RPMI8226 (cell line): ENCODE results near the gene ISLR.
A peak's percentile ranks its signal among the peaks of the same experiment; 100 is the strongest.
"Not testable (repeated sequence)": the region's sequence is repeated elsewhere in the genome, so short reads cannot be mapped to it uniquely, and the experiment has no call there.

Experiments
- DNase-seq: peaks from one replicate; pipeline ENCODE4 v3.0.0-alpha.2; 2015

Gene ISLR

GRCh38 chr15:74137537-74137894, 36.0 kb upstream of the ISLR start:
- DNase-seq: no peak

GRCh38 chr15:74138642-74139041, 34.9 kb upstream of the ISLR start:
- no peak for DNase-seq

- DNase-seq: no peak
Measured at GRCh38 chr15:74141591-74141990, 31.9 kb upstream of the ISLR start.

- peak; percentile 59 for DNase-seq
Measured at GRCh38 chr15:74144153-74144775, 29.2 kb upstream of the ISLR start.

GRCh38 chr15:74146277-74146800, 27.2 kb upstream of the ISLR start:
- DNase-seq: no peak

- DNase-seq: no peak
Measured at GRCh38 chr15:74147051-74147450, 26.5 kb upstream of the ISLR start.

- no peak for DNase-seq
Measured at GRCh38 chr15:74155766-74156417, 17.6 kb upstream of the ISLR start.

- DNase-seq: no peak
Measured at GRCh38 chr15:74156678-74157411, 16.7 kb upstream of the ISLR start.

GRCh38 chr15:74157868-74158827, 15.4 kb upstream of the ISLR start:
- no peak for DNase-seq

- DNase-seq: no peak
Measured at GRCh38 chr15:74158855-74159650, 14.5 kb upstream of the ISLR start.

- no peak for DNase-seq
Measured at GRCh38 chr15:74159773-74160172, 13.7 kb upstream of the ISLR start.

- not testable (repeated sequence) for DNase-seq
Measured at GRCh38 chr15:74160390-74160789, 13.1 kb upstream of the ISLR start.

- not testable (repeated sequence) for DNase-seq
Measured at GRCh38 chr15:74162195-74162536, 11.3 kb upstream of the ISLR start.

- no peak for DNase-seq
Measured at GRCh38 chr15:74165461-74165860, 8.0 kb upstream of the ISLR start.

GRCh38 chr15:74167891-74168331, 5.6 kb upstream of the ISLR start:
- DNase-seq: peak; percentile 53

GRCh38 chr15:74168711-74169126, 4.8 kb upstream of the ISLR start:
- no peak for DNase-seq

GRCh38 chr15:74170071-74170844, 3.3 kb upstream of the ISLR start:
- DNase-seq: no peak

- DNase-seq: no peak
Measured at GRCh38 chr15:74170875-74171578, 2.5 kb upstream of the ISLR start.

GRCh38 chr15:74171965-74172541, 1.5 kb upstream of the ISLR start:
- DNase-seq: no peak
